BJ (cell line): ENCODE measurements around the gene FNDC3B. TPM values are rescaled to one million over a fixed set of nuclear protein-coding genes. Genes with fewer than 3 reads are reported as not detected.

ENCODE experiments used
- CTCF ChIA-PET: fragments of 350-600 bp; formaldehyde crosslinking; extraction: SDS; loops from one replicate; lab custom pipeline; 2021; ENCODE audit warnings: antibody characterized with exemption, inconsistent platforms; lab: Yijun Ruan, JAX
- POLR2A ChIA-PET: fragments of 300-600 bp; sonication (Branson Sonifier 250); formaldehyde crosslinking; extraction: SDS; loops from one replicate; lab custom pipeline; 2021; ENCODE audit warnings: antibody characterized with exemption; lab: Charles Lee
- DNase-seq: peaks from one replicate; pipeline ENCODE4 v3.0.0-alpha.2; 2011; ENCODE audit warnings: low read depth
- H3K27me3 ChIP-seq: 2 replicates; pipeline ENCODE4 v1.6.0; 2011; ENCODE audit warnings: low read length; ENCODE audit not compliant: control insufficient read depth, insufficient read depth
- H3K36me3 ChIP-seq: 2 replicates; pipeline ENCODE4 v1.5.1; 2011; ENCODE audit warnings: low read length; ENCODE audit not compliant: control insufficient read depth, insufficient read depth
- H3K4me3 ChIP-seq: 2 replicates; pipeline ENCODE4 v1.5.1; 2011; ENCODE audit warnings: low read depth, mild to moderate bottlenecking, control low read depth, low read length
- CTCF ChIP-seq: IDR thresholded peaks from 2 replicates; pipeline ENCODE4 v1.5.1; 2011; ENCODE audit warnings: low read depth, mild to moderate bottlenecking, control low read depth, inconsistent platforms, low read length, moderate library complexity; ENCODE audit not compliant: insufficient read depth
- polyA plus RNA-seq: library from polyadenylated mRNA; depleted of rRNA; stranded (reverse); fragments of >200 nt; gene quantifications from 2 replicates; pipeline ENCODE4 v1.2.3, GENCODE V29; 2011

FNDC3B gene
- polyA plus RNA-seq, 1 experiment, result 28.6 TPM

GRCh38 chr3:172143739-172144497 is 104.5 kb downstream of the FNDC3B start:
- TF ChIP-seq CTCF, result no peak
- H3K27me3 ChIP-seq, result no peaks in the 10 kb centered on the region
- H3K36me3 ChIP-seq, result peaks cover 1% of the 10 kb centered on the region; the same call in 1 of the 2 replicates
- no peak for DNase-seq
- no peak overlapping the region for H3K4me3 ChIP-seq
- POLR2A ChIA-PET, result no interaction called here
- CTCF ChIA-PET, result no interaction called here

- CTCF ChIA-PET, result no interaction called here
- no peak for DNase-seq
- POLR2A ChIA-PET, result no interaction called here
- Histone ChIP-seq H3K27me3 (no peaks in the 10 kb centered on the region), H3K36me3 (peaks cover 1% of the 10 kb centered on the region; the same call in 1 of the 2 replicates), H3K4me3 (no peak overlapping the region)
- TF ChIP-seq CTCF, result no peak
Measured at GRCh38 chr3:172144601-172145000, 105.2 kb downstream of the FNDC3B start.

GRCh38 chr3:172145031-172145686 is 105.8 kb downstream of the FNDC3B start:
- peaks cover 1% of the 10 kb centered on the region; the same call in 1 of the 2 replicates for H3K36me3 ChIP-seq
- ChIA-PET CTCF (interaction anchor here (0.6 kb wide), 1 partner anchor 1228 kb away, joined by 3 read pairs; no protein-coding TSS in a partner anchor), POLR2A (no interaction called here)
- H3K4me3 ChIP-seq, result no peak overlapping the region
- H3K27me3 ChIP-seq, result no peaks in the 10 kb centered on the region
- TF ChIP-seq CTCF, result no peak
- no peak for DNase-seq

GRCh38 chr3:172146349-172146748 is 107.0 kb downstream of the FNDC3B start:
- Histone ChIP-seq H3K4me3 (no peak overlapping the region), H3K27me3 (no peaks in the 10 kb centered on the region), H3K36me3 (peaks cover 1% of the 10 kb centered on the region; the same call in 1 of the 2 replicates)
- ChIA-PET CTCF (interaction anchor here (0.7 to 1.2 kb wide), 3 partner anchors 34 to 318 kb away, joined by 3 read pairs; no protein-coding TSS in a partner anchor), POLR2A (no interaction called here)
- no peak for TF ChIP-seq CTCF
- no peak for DNase-seq
